GM10847 (cell line): ENCODE results near the gene STK32B.

Source experiments
- POLR2A ChIP-seq: IDR thresholded peaks from 2 replicates; pipeline ENCODE4 v1.6.1; 2011; ENCODE audit not compliant: insufficient read length; ENCODE audit errors: extremely low read depth

STK32B gene

DNA sequence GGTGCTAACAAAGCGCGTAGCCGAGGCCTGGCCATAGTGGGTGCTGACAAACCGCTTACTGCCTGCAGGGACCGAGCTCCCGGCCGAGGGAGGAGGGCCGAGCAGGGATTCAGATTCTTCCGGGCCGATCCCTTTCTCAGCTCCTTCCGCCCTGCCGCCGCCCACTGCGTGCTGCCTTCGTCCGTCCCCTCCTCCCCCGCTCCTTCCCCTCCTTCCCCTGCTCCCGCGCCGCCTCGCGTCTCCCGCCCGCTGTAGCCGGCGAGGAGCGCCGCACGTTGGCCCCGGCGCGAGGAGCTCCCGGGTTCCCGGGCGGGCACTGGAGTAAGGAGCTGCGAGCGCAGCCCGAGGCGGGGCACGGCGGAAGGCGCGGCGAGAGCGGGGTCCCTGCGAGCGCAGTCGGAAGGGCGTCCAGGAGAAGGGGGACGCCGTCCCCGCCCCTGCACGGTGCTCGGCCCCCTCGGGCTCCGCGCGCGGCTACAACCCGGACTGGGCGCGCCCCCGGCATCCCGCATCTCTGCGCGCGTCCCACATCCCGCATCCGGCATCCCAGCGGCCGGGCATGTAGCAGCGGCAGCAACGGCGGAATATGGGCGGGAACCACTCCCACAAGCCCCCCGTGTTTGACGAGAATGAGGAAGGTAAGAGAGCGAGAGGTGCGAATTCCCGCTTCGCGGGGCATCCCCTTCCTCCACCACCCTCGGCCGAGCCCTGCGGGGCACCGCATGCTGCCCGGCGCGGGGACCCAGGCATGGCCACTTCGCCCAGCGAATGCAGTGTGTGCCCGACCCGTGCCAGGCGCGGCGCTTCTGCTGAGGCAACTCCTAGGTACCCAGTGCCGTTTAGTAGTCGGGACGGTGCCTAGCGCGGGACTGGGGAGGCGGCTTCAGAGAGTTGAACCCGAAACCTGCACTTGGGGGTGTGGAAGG is at the start of gene STK32B:
Gene STK32B, plus strand, starts transcription at position 203 of the 926 bp plus-strand sequence.
- TF ChIP-seq POLR2A: no peak

DNA sequence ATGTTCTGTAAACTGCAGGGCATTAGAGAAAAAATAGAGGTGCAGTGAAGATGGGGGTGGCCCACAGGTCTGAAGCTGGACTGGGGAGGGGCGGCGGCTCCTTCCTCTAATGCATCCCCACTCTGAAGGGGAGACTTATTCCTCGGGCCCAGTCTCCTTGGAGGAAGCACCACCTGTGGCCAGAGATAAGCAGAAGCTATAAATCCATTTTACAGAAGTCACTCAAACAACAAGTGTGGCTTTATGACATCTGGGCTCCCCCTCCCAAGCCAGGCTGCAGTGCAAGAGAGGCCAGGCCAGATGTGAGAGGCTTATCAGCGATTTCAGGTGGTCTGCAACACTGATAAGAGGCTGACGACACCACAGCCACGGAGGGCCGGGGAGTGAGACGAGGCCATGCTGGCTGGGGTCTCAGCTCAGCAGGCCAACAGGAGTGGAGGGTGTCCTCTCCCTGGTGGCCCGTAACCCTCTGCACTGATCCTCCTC is 47.9 kb upstream of the STK32B start:
- TF ChIP-seq POLR2A: no peak

DNA sequence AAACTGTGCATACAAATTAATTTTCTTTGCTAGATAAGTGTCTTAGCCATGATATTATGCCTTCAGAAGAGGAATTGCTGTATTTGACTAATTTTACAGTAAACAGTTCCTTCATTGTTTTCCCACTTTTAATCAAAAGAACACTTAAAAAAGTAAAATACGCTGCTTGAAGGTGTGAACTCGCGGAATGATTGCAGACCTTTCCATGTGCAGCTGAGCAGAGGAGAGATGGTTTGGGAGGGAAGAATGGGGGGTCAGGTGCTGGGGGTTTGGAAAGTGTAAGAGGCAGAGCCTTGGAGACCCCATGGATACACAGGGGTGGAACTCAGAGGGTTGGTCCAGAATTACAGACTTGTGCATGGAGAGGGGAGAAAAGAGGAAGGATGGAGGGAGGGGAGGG is 47.4 kb upstream of the STK32B start:
- no peak for TF ChIP-seq POLR2A

DNA sequence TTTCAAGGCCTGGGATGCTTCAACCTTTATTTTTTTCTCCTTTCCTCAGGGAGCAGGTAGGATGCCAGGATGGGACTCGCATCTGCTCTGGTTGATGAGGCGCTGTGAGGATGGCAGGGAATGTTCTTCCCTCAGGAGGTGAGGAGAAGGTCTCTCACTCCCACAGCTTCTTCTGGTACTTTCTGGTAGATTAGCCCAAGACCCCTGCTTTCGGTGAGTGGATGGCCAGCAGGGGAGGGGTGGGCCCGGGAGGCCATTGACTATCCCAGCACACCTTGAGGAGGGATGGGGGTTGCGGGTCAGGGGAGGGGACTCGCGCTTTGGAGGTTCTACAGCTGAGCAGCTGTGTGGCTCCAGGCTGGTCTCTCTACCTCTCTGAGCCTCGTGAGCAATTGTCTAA is 46.8 kb upstream of the STK32B start:
- no peak for TF ChIP-seq POLR2A

DNA sequence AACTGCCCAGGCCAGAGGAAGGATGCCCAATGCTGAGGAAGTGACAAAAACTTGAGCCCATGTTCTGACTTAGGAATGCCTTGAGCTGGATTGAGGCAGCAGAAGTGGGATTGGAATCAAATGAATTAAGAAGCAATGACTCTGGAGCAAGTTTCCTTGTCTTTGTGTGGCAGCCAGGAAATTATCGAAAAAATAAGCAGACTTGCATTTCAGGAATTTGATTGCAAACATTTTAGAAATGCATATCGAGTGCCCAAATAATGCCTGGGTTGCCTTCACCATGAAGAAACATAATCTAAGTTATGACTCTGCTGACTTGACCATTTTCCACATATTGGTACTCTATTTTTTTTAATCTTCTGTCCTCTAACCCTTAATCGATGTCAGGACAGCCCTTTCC is 41.5 kb upstream of the STK32B start:
- TF ChIP-seq POLR2A: no peak

DNA sequence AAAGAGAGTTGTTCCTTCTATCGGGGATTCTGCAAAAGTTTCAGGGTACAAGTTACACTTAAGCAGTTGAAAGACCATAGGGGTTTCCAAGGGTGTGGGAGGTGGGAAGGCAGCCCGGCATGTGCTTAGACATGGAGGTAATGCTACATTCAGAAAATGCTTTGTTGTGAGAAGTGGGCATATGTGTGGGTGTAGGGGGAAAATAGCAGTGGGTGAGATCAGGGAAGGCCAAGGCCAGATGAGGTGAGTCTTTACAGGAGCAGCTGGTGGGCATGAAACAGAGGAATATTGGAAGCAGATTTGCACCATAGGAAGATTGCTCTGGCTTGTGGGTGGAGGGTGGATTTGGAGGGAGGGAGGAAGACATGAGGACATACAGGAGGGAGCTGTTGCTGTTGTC is 40.3 kb upstream of the STK32B start:
- TF ChIP-seq POLR2A: no peak

DNA sequence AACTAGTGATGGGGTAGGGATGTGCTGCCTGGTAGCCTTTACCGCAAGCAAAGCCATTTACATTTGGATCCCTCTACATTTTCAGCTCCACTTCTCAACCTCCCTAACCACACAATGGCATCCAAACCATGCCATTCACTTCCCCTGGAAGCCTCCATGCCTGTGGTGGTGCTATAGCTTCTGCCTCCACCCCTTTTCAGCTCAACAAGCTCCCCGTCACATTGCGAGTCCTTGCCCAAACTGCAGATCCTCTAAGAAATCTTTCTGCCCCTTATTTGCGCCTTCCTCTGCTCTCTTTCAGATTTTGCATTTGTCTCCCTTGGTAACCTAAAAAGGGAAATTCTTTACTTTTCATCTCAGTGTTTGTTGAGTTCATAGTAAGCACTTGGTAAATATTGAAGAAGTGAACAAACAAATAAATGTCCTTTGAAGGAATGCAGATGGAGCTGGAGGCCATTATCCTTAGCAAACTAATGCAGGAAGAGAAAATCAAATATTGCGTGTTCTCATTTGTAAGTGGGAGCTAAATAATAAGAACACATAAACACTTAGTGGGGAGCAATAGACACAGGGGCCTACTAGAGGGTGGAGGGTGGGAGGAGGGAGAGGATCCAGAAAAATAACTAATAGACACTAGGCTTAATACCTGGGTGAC is 38.9 kb upstream of the STK32B start:
- TF ChIP-seq POLR2A: no peak

DNA sequence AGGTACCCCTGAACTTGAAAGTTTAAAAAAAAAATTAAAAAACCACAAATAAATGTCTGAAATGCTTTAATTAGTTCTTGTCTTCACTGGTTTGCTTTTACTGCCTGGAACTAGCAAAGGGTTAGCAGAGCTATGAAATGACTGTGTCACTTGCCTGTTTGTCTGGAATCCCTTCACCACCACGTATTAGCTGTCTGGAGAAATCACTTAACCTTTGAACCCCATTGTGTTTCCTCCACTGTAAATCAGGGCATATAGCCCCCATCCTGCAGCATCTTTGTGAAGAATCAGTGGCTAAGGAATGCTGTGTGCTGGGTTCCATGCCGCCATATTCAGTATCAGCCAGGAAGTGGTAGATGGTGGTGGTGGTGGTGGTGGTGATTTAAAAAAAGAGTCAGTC is 38.3 kb upstream of the STK32B start:
- TF ChIP-seq POLR2A: no peak

DNA sequence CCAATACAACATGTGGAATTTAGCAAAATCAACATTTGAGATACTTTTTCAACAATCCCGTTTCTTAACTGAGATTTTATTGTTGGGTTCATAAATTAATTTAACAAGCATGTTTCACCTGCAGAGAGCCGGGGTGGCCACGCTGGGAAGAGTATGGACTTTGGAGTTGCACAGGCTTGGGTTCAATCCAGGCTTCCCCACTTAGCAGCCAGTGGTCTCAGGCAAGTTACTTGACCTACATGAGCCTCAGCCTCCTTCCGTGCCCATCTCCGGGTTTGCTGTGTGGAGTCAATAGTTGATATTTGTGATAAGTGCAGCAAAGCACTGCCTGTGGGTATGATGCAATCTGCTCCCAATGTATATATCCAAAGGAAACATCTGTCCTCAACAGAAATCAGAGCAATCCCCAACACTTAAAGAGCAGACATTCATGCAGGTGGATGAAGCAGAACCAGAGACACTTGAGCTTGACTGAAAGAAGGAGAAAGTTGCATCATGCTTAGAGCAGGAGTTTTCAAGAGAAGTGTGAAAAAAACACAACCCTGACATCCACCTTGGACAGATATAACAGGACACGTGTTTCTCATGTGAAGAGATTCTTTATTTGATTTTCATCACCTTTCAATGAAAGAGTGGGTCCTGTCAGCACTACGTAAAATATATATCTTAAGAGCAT is 37.1 kb upstream of the STK32B start:
- no peak for TF ChIP-seq POLR2A

DNA sequence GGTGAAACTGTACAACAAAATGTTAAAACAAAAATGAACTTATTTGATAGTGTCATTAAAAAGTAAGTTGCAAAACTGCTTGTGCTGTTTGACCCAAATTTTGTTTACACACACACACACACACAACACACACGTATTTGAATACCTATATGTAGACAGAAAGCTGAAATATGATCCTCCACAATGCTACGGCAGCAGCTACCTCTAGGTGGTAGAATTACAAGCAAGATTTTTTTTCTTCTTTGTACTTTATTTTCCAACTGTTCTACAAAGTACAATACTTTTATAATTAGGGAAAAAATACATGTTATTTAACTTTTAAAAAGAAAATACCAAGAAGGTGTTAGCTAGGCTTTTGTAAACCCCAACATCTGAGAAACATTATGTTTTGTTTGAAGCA is 33.2 kb upstream of the STK32B start:
- no peak for TF ChIP-seq POLR2A

DNA sequence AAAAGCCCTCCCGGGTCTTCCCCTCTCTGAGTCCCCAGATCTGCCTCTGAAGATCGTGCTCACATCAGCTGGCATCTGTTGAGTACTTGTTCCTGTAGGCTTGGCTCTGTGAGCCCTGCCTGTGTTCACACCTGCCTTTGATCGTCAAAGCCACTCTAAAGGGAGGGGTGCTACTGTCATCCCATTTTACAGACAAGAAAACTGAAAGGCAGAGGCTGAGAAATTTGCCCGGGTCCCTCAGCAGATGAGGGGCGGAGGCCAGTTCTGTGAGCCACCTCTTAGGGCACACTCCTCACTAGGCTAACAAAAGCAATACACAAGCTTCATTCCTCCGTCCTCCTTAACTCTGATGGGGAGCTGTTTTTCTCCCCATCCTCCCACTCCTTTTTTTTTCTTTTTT is 32.7 kb upstream of the STK32B start:
- no peak for TF ChIP-seq POLR2A

DNA sequence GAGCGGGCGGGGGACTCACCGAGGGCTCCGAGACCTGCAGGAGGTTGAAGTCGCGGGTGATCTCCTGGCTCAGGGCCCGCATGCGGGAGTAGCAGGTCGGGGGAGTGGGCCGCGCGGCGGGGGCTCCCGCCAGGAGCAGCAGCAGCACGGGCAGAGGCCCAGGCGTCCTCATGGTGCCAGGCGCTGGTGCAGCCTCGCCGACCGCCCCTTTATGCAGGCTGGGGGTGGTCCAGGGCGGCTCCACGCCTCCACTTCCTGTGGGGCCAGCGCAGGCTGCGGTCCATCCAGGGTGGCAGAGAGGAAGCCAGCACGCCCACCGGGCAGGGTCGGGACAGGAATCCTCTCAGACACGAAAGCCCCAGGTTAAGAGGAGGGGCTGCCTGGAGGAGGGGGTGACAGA is 32.0 kb upstream of the STK32B start, which contains the start of gene CYTL1:
Gene CYTL1, minus strand, starts transcription at position 185 of the 400 bp plus-strand sequence. Its CDS starts 13 bp downstream, at position 172.
- no peak for TF ChIP-seq POLR2A

DNA sequence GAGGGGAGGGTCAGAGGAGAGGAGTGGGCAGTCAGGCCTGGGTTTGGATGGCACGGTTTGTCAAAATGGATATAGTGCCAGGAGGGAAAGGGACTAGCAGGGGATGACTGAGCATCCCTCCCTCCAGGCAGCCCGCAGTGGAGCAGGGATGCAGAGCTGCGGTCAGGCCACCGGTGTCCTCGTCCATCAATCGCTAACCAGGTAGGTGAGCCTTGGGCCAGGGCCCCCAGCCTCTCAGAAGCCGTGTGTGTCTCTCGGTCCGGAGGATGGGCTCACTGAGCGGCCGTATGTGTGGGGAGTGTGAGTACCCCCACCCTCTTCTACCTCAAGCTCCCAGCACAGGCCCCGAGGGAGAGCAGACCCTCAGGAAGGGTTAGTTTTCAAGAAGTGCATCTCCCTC is 31.5 kb upstream of the STK32B start:
- no peak for TF ChIP-seq POLR2A

DNA sequence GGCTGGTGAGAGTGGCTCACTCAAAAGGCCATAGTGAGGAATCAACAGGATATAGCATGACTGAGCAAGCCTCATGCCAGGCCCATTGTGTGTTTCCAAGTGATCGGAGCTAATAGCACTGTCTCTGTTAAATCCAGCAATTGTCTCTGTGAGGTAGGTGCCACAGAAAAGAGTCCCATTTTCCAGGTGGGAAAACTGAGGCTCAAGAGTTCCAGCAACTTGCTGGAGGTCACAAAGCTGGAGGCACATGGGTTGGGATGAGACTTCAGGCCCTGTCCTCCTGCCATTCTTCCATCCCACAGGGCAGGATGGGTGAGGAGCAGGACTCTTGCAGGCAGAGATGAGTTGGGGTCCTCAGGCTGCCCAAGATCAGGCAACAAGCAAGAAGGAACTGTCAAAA is 30.9 kb upstream of the STK32B start:
- TF ChIP-seq POLR2A: no peak

DNA sequence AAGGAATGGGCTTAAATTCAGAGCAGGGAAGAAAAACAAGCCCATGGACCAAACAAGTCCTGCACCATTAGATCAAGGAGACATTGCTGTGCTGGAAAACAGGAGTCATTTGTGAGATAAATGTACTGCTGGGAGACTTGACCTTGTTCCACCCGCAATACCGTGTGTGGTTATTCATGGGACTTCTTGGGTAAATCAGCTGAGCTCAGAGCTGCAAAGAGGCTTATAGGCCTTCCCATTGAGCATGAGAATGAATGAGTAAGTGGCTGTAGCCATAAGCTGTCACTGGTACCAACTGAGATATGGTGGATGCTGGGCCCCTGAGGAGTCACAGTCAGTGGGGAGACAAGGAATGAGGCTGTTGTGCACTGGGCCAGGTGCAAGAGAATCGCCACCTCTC is 29.7 kb upstream of the STK32B start:
- TF ChIP-seq POLR2A: no peak

DNA sequence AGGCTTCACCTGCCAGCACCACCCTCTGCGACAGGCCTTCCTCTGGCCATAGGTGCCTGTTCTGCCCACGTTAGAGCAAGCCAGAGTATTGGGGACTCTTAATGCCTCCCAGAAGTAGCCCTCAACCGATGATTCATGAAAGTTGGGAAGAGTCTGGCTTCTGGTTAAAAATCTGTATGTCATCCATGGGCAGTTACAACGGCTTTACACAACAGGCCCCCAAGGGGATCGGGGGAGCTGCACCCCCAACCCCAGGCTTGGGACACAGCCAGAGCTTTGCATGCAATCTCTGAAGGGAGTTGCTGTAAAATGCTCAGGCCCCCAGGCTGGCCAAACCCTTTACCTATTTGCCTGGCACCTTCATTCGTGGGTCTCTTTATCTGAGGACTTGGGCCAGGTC is 26.6 kb upstream of the STK32B start:
- no peak for TF ChIP-seq POLR2A
